Left lobe of liver (tissue), 2 donors: ENCODE results near the gene NECTIN1. TPM values are rescaled to one million over a fixed set of nuclear protein-coding genes. Genes with fewer than 3 reads are reported as not detected.

Experiments used
- ATAC-seq: fragments of 200-7000 bp; cut with Tn5 transposase; one replicate; pipeline ENCODE4 v1.9.1; 2020; ENCODE audit warnings: mild to moderate bottlenecking, moderate library complexity
- DNase-seq: peaks from one replicate; pipeline ENCODE4 v3.0.0-alpha.2; 2020; ENCODE audit warnings: low spot score
- total RNA-seq: library from RNA; stranded (reverse); gene quantifications from one replicate; pipeline ENCODE4 v1.2.1, GENCODE V29; 2021
- donor health status: DM: no; HTN: no; CAD: no; lungs with moderate emphysema.
- donor health status: DM: no; HTN: yes; CAD: no.

NECTIN1 gene
- total RNA-seq, 1 donor from 2014 or later, result 6.5 TPM

DNA sequence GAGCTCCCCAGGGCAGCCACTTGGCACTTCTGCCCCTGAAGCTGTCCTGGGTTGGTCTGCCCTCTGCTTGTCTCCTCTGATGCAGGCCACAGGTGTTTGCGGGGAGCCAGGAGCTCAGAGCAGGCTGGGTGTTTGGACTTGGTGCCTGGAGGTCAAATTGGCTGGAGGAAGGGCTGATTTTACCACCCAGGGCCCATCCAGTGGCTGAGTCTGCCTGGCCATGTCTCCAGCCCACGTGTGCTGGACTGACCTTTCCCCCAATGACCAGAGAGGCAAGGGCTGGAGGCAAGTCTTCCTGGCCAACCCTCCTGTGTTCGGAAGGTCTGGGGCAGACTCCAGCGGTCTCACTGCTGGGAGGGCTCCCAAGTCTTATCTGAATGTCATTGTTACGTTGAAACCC, 84.0 kb downstream of the NECTIN1 start:
- ATAC-seq (peak; percentile 92), DNase-seq (peak; percentile 75)

DNA sequence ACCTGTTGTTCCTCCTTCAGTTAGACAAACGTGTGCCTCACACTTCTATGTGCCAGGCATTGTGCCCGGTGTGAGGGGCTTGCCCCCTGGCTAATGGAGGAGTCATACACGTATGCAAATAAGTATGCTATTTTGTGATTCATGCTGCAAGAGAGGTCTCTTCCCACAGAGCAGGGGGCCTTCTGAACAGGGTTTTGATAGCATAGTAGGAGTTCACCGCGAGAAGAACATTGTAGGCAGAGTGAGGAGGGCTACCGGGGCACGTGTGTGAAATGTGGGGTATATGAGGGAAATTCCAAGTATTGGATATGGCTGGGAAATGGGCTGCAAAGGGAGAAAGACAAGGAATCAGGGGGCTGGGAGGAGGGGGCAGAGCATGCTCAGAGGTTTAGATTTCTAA, 84.5 kb downstream of the NECTIN1 start:
- DNase-seq (no peak), ATAC-seq (no peak)

DNA sequence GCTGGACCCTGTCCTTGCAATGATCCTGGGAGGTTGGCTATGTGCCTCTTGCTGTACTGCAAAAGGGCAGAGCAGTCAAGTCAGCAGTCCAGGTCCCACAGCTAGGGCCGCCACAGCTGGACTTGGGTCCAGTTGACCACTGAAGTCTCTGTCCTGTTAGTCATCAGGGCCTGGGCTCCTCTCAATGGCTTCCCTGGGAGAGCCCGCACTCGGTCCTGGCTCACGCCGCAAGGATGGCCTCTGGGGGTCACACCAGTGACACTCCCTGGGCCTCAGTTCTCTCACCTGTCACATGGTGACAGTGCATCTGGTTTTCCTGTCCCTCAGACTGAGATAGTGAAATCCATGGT, 85.1 kb downstream of the NECTIN1 start:
- ATAC-seq (no peak), DNase-seq (no peak)

DNA sequence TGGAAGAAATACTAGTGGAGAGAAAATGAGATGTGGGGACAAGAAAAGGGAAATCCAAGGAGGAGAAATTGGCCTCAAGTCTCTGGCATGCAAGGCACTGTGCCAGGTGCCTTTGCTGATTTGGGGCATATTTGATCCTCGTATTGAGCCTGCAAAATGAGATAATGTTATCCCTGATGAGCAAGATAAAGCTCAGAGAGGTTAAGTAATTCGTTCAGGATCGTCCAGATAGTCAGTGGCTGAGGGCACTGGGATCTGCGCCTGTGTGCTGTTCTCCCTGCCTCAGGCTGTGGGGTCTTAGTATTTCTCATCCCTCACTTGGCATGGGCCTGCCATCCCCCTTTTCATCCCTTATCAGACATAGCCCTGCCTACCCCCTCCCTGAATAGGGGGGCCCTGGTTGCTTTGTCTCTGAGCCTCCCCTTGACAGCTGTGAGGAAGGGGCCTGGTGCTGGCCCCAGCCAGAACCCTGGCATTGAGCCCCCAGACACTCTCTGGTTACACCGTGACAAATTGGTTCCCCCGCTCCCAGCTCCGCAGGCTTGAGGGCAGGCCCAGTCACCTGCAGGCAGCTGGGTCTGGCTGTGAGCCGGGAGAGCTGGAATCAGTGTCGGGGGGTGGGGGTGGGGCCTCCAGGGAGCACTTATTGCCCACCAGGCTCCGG, 85.7 kb downstream of the NECTIN1 start:
- DNase-seq (no peak), ATAC-seq (no peak)

DNA sequence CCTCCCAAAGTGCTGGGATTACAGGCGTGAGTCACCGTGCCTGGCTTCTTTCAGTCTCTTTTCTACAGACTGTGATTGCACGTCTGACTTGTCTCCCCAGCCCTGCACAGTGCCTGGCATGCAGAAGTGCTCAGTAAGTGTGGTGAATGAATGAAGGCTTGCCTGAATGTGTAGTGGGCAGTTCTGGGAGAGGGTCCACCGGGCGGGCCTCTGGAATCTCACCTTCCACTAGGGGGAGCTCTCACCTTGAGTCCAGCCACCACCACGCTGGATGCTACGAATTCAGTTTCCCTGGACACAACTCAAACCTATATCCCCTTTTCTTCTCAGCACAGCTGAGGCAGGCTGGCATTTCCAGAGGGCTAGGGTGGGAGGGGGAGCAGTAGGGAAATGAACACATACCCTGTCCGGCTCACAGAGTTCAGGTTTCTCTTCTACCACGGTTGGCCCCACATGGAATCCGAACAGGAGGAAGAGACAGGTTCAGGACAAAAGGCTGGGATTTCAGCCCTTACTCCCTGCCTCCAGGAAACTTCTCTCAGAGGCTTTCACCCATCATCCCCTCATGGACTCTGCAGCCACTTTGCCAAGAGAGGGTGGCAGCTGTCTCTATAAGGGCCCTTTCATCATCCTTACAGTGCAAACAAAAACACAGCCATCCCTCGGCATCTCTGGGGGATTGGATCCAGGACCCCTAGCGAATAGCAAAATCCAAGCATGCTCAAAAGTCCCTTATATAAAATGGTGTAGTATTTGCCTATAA, 86.8 kb downstream of the NECTIN1 start:
- ATAC-seq, result peak; percentile 43

DNA sequence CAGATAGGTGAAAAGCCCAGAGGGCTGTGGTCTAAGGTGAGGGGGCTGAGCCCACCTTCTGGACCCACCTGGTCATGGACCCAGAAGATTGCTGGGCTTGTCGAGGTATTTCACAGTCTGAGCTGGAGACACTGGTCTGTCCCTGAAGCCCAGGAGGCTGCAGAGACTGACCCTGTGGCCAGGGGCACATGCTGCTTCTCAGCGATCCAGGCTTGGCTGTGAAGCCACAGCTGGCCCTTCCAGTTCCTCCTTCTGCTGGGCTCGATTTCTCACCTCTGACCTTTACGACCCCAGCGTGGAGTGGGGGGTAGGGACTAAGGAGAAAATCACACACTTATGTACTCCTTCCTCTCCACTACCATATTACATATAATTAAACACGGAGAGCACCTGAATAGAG, 88.5 kb downstream of the NECTIN1 start:
- ATAC-seq, result no peak
- no peak for DNase-seq

More for the DNA sequence above, 86.8 kb downstream of the NECTIN1 start:
- no peak for DNase-seq

DNA sequence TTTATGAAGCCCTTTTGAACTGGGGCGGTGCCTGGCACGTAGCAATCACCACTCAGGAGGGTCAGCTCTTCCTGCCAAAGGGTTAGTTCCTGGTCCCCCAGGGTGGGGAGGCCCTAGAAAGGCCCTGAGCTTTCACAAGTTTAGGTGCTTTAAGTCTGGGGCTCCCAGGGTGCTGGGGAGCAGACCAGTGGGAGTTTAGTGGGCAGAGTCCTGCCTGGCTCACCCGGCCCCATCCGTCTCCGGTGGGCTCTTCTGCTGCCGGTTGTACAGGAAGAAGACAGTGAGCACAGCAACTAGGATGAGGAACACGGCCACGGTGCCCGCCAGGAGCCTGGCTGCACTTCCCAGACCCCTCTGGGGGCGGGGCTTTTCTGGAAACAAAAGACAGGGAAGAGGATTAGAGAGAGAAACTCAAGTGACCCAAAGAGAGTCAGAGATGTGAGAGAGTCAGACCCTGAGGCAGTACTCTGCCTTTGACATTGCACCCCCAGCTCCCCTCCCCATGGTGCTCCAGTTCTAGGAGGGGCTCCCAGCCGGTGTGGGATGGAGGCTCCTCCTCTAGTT, 89.3 kb downstream of the NECTIN1 start:
- DNase-seq, result no peak
- no peak for ATAC-seq

DNA sequence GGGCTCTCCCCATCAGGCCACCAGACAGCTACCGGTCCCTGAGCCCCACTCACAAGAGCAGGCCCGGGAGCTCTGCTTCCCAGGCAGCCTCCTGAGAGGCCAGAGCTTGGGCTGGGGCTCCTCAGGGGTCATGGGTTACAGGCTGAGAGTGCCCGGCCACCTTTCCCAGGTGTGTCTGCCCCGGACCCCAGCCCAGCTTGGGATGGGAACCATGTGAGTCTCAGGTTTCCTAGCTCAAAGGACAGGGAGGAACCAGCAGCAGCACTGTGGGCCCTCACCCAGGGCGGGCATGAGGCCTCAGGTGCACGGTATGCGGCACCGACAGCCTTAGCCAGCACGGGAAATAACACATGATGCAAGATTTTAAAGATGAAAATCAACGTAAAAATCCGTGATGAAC, 90.1 kb downstream of the NECTIN1 start:
- ATAC-seq (no peak), DNase-seq (no peak)

DNA sequence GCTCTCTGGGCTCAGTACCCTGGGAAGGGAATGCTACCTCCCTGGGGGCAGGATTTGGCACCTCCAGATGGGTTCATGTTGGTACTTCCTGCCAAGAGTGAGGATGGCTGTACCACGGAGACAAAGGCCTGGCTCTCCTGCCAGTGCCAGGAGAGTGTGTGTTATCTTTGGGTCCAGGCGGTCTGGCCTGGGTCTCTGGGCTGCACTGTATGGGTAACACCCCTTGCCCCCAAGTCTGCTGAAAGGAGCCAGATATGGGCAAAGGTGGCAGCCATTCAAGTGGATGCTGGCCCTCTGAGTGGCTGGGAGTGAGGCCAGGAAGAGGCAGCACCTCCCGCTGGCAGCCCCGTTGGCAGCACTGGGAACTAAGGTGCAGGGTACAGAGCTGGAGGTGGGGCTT, 91.5 kb downstream of the NECTIN1 start:
- no peak for ATAC-seq
- DNase-seq, result no peak

DNA sequence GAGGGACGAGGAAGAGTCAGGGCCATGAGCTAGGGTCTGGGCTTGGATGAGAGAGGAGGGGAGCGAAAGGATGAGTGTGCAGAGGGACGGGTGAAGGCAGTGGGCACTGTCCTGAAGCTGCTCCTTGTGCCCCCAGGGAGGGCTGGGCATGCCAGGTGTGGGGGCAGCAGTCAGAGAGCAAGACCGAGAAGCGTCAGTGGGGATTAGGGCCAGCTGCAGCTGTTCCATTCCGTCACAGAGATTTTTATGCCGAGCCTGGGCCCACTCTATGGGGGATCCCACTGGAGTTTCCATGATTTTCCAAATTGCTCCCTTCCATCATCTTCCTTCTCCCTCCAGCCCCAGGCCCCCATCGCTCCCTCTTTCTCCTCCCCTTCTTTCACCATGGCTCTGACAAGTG, 93.2 kb downstream of the NECTIN1 start:
- ATAC-seq, result no peak
- no peak for DNase-seq

DNA sequence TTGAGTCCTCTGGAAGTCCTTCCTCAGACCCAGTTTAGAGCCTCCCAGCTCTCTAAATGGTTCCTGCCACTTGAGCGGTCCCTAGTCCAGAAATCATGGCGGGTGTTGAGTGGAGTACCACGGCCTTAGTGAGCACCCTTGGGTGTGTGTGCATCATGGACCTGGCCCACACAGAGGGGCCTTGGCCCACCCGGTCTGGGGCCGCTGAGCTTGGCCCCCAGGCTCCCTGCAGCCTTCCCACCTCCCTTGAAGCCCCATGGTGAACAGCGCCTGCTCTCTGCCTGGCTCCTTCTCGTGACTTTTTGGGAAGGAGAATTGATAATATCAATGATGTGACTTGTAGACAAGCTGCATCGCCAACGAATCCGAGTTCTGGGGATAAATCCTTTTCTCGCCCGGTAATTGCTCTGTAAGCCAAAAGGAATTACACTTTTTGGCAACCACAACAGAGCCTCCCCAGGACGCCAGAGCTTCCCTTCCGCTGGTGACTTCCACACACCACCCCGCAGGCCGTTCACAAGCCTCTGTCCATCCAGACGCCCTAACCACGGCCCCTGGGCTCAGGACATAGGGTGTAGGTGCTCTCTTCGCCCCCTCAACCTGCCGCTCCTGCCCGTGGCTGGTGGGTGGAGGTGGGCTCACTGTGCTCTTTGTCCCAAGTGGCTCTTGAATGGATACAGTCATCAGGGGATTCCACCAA, 93.8 kb downstream of the NECTIN1 start:
- ATAC-seq (no peak), DNase-seq (no peak)

DNA sequence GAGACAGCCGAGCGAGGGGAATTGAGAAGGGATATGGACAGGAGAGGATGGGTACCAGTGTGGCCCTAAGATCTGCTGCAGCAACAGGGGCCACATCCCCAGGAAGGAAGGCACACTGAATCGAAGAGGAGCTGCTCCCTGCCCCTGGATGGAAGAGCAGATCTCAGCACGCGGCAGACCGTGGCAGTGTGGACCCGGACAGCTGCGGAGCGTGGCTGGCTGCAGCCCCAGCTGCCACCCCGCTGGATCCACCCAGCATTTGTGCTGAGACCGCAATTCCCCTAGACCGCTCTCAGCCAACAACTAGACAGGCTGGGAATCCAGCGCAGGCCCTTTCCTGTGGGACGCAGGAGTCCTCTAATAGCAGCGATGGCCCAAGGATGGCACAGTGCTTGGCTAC, 94.7 kb downstream of the NECTIN1 start:
- ATAC-seq, result no peak
- no peak for DNase-seq

DNA sequence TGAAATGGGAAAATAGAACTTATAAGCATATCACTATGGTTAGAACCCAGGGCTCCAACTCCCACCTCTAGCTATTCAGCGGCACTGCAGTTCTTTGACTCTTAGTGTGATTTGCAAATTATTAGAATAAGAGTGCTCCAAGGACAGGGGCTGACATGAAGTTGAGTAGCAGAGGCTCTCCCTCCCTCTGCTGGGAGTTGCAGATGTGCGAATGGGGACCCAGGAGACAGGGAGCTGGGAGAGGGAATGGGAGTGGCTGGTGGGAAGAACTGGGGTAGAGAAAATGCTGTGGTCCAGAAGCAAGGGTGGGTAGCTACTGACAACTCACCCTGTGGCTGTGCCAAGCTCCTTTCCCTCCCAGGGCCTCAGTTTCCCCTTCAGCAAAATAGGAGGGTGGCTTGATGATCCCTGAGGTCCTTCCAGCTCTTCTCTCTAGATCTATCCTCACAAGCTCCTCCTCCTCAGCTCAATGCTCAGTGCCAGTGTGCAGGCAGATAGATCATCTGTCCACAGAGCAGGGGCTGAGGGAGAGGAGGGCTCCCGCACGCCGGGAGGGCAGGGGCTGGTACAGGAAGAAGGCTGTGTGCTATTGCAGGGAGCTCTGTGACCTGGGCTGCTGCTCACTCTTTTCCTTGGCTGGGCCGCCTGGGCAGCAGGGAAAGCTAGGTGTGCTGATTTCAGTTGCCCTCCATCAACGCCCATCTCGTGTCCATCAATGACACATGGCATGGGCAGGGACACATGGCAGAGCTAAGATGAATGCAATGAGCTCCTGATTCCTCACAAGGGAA, 99.0 kb downstream of the NECTIN1 start:
- no peak for ATAC-seq
- no peak for DNase-seq

DNA sequence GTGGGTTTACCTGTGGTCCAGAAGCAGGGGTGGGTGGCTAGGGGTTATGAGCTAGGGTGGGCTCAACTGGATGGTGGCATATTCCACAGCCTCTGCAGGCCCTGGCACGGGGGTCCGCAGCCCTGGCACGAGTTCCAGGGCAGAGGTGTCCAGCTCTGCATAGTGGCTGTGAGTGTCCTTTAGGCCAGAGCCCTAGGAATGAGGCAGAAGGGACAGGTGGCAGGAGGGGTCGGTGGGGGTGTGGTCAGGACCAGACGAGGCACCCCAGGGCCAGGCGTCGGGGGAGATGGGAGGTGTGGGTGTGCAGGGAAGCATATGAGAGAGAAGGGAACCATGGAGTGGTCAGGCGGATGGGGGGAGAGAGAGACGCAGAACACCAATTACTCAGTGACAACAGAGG, 99.9 kb downstream of the NECTIN1 start:
- DNase-seq (no peak), ATAC-seq (no peak)

DNA sequence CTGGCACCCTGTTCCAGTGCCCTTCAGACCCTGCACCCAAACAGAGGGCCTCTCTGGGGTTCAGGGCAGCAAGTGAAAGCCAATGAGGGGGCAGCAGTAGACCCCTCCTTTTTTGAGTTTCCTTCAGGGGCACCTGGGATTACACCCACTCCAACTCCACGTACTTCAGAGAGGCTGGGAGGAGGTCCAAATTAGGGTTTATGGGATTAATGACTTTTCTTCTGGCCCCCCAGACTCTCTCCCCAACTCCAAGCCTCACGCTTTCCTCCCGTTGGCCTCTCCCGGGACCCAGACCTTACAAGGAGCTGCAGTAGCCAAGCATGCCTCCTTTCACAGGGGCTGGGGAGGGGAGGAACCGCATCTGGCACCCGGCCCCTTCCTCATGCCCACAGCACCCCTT, 101.7 kb downstream of the NECTIN1 start:
- ATAC-seq (no peak), DNase-seq (no peak)

DNA sequence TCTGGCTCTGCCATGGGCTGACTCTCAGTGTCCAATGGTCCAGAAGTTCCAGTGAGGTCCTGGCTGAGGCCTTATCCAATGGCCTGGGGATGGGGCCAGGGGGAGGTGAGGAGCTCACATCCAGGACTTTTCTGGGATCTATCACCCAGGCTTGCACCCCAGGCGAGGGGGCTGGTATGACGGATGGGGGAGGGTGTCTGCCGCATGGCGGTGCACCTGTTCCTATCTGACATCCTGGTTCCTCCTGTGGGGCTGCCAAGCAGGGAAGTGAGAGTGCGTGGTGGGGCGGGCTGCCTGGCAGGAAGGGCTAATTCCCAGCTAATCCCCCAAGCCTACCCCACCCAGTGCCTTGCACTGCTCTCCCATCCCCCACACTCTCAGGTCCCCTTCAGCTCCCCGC, 102.1 kb downstream of the NECTIN1 start:
- ATAC-seq, result no peak
- DNase-seq, result no peak

DNA sequence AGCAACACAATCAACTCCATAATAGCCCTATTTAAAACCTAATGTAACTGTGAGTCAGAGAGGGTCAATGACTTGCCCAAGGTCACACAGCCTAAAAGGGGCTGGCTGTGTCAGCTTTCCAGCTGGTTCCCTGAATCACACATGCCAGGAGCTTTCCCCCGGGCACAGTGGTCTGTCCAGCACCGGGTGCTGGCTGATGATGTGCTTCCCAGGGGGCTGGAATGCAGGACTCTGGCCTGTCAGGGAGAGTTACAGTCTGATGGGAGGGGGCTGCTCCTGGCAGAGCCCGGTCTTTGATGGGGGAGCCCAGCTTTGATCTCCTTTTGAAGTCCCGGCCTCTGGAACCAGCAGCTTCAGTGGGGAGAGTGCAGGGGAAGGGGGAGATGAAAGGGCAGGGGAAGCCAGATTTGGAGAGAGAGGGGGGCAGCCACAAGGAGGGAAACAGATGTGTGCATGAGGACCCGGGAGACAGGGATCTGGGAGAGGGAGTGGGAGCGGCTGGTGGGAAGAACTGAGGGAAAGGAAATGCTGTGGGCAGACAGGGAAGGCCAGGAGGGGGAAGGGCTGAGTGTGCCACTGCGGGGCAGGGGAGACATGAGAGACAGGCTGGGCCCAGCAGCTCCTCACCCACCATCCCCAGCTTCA, 102.7 kb downstream of the NECTIN1 start:
- ATAC-seq, result no peak
- DNase-seq, result no peak

DNA sequence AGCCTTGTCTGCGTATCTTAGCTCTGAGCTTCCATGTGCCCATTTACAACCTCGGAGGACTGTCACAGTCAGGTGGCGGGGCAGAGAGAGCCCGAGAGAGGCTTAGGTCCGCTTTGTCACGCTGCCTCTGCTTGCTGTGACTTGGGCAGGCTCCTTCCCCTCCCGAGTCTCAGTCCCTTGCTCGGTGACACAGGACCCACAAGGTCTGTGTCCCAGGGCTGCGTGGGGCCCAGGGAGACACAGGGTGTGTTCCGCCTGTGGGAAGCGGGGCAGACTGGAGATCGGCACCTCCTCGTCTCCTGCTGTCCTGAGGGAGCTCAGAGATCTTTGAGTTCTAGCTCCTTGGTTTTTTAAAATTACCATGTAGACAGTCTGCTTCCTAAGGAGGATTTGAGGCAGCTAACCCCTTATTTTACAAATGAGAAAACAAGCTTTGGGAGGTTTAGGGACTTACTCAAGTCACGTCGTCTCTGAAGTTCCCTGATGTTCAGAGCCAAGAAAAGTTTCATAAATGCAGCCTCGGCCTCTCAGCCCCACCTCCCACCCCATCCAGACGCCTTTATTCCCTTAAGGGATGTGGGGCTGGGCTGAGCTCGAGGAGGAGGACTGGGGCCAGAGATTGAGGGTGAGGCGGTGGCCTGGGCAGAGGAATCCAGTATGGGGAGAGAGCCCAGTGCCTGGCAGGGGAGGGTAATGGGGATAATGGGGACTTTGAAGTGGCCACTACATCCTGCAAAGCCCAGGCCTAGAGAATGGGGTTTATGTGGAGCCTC, 103.6 kb downstream of the NECTIN1 start:
- ATAC-seq, result no peak
- no peak for DNase-seq

DNA sequence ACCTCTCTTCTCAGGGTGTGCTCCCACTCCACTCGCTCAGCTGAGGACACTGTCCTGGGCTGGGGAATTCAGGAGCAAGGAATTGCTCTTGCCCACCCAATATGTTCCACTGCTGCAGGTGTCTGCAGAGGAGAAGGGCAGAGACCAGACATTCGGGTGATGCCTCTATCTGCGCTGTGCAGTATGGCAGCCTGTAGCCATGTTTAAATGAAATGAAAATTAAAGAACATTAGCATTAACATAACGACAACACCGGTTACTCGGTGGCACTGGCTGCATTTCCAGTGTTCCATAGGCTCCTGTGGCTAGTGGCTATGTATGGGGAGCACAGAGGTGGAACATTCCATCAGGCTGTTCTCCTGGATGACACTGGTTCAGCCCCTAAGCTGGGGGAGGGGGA, 104.4 kb downstream of the NECTIN1 start:
- no peak for DNase-seq
- no peak for ATAC-seq

DNA sequence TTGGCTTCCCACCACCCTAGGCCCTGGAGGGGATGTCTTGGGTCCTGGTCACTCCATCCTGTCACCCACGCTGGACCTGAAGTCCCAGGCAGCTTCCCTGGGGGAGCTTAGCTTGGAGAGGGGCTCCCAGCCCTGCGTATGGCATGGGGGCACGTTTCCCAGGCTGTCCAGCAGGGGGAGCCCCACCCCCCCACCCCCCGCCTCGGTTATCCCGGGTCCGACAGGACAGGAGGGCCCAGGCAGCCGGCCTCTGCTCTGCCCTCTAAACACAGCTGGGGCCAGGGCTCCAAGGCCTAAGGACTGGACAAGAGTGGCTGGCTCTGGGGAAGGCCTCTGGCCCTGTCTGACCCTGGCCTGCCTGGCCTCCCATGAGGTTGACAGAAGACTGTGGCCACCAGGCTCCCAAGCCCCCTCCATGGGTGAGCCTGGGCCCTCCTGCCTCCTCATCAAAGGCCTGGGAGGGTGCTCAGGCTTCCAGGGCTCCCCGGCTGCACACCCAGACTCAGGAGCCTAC, 104.8 kb downstream of the NECTIN1 start:
- ATAC-seq (peak; percentile 35), DNase-seq (no peak)
